CD4-positive, alpha-beta T cell treated with Interleukin-10 for 1 hour (primary cell): ENCODE measurements around the gene SALL2.

Source experiments
- DNase-seq: peaks from one replicate; pipeline ENCODE4 v3.0.0-alpha.2; 2020

Gene SALL2

GRCh38 chr14:21476523-21476924, 49.6 kb downstream of the SALL2 start:
- no peak for DNase-seq

- DNase-seq = no peak
Observed at GRCh38 chr14:21475767-21476522, 50.2 kb downstream of the SALL2 start.
